HUDEP-2 (cell line): ENCODE measurements around the gene SLC9A9.

Experiments used
- DNase-seq, 76 experiments: peaks; one replicate each; lab custom pipeline; 2025; ENCODE audit not compliant: unreplicated experiment in 76 of 76; lab: John Stamatoyannopoulos, UW

The SLC9A9 gene

DNA sequence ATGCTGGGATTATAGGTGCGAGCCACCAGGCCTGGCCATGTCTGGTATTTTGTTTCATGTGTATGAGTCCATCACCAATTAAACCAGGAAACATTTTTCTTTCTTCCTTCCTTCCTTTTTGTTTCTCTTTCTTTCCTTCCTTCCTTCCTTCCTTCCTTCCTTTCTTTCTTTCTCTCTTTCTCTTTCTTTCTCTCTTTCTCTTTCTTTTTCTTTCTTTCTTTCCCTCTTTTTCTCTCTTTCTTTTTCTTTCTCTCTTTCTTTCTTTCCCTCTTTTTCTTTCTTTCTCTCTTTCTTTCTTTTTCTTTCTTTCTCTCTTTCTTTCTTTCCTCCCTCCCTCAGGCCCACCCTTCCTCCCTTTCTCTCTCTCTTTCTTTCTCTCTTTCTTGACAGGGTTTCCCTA is 83.4 kb downstream of the SLC9A9 start:
- no peak for DNase-seq

DNA sequence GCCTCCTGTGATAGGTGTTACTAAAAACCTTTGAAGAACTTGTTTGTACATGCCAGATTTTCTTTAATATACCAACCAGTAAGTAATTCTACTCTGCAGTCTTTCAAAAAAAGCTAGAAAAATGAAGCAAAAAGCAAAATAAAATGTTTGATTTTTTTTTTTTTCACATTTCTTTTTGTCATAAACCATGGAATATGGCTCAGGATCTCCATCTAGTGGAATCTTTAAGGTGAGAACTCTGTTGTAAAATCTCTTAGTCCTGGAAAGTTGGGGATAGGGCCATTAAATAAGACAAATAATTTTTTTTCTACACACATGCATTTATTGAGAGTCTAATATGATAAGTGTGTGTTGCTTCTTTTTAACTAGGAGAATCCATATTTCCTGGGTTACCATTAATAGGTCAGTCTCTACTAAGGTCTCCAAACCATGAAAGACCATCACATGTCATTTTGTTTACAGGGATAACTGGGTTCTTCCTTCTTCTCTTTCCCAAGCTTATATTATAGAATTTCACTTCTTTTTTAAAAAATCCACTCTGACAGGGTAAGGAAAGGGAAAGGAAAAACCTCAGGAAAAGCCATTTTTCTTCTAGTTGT is 84.6 kb downstream of the SLC9A9 start:
- no peak for DNase-seq

DNA sequence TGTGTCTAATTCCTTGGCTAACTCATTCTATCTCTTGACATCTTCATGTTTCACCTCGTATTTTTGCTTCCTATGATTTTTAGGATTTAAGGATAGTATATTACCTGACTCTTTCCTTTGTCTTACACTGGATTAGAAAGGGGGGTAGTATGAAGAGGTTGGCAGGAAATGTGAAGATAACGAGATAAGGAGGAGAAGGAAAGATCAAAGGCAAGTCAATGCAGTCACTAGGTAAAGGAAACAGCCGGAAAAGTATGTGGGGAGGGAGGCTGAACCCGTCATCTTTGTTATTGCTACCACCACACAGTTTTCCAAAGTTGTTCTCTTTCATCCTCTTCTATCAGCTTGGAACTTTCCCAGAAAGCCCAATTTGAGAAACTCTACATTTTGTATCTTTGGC is 90.6 kb downstream of the SLC9A9 start:
- no peak for DNase-seq

DNA sequence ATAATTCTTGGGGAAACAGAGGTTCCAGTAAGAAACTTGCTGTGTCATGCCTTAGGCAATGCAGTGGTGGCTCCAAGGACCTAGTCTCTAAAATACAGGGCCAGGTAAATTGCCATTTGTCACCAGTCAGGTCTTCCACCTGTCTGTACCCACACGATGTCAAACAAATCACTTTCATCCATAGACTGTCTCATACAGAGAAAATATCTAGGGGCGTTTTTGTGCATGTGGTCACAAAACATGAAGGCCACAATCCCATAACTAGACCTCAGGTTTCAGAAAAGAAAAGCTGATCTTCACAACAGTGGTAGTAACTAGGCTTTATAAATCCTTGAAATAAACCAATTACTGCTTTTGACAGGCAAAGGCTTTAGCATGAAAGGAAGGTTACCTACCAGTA is 92.3 kb downstream of the SLC9A9 start:
- no peak for DNase-seq

DNA sequence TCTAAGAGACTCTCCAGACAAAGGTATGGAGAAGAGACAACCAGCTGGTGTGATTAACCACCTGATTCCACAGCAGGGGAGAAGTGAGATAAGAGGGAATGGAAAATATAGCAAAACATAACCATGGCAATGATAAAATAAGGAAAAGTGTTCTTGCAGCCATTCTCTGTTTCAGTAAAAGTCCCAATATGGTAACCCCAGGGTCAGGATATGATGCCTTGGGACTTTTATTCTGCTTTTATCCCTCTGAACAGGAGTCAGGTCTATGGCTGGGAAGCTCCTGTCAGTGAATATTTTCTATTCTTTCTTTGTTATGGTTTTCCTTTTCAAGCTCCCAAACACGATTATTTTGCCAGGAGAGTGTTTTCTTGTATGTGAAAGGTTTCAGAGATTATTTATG is 94.2 kb downstream of the SLC9A9 start:
- no peak for DNase-seq

DNA sequence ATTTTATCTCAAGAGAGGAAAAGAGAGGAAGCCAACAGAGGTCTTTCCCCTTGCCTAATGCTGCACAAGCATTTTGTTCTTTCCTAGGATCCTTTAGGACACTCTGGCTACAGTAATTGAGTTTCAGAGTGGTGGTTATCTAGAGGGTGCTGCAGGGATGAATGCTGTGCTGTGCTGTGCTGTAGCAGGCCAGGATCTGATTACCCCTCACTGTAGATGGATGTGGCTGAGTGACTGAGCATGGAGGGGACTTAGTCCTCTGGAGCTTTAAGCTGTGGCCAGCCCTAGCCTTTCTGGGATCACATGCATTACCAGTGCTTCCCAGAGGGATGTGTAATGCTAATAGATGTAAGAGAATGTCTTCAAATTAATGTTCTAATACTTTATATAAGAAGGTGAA is 94.8 kb downstream of the SLC9A9 start:
- no peak for DNase-seq

DNA sequence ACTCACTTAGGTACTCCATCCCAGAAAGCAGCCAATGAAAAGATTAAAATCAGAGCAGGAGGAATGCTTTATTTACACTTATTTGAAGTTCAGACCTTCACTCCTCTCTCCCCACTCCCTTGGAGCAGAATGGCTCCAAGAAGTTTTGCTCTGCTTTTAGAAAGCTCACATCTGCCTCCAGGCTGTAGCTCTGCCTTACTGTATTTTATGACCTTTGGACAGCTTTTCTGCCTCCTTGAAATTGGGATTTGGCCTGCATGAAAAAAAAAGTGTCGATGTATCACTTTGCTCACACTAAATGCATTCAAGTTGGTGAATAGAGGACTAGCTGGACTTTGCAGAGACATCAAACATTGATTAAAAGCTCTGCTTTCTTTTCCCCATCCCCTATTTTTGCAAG is 95.3 kb downstream of the SLC9A9 start:
- DNase-seq: no peak

DNA sequence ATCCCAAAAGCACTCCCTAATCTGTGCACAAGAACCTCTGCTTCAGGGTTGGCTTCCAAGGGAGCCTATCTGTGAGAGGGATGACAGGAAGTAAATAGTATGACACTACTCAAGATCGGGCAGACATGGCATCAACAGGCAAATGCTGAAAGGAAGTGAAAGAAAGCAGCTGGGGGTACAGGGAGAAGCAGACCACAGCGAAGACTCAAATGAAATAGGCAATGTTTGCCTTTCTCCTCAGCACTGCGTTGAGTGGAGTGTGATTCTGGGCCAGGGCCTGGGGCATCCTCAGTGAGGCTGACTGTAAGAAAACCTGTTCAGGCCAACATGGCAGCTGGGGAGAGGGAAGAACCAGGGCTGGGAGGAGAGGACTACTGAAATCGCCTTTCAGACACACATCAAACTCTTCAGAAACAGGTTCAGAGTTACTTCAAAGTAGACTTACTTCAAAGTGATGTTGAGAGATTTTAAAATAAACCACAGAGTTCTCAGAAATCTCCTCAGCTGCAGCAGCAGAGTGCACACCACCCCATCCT is 96.6 kb downstream of the SLC9A9 start:
- no peak for DNase-seq

DNA sequence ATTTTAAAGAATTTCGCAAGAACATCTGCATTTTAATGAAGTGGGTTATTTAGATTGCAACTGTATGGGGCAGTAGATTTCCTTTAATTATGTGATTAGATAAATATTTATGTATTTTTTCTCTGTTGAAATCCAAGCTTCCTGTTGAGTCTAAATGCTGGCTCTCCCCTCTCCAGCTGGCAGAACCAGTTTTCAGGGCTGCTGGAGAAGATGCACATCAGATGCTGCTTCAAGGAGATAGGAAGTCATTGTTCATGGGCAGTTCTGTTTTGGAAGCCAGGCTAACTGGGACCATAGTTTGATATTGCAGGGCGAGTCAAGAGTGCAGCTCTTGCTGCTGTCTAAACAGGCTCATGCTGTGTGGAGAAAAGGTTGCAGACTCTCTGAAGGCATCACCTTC is 97.4 kb downstream of the SLC9A9 start:
- DNase-seq: no peak

DNA sequence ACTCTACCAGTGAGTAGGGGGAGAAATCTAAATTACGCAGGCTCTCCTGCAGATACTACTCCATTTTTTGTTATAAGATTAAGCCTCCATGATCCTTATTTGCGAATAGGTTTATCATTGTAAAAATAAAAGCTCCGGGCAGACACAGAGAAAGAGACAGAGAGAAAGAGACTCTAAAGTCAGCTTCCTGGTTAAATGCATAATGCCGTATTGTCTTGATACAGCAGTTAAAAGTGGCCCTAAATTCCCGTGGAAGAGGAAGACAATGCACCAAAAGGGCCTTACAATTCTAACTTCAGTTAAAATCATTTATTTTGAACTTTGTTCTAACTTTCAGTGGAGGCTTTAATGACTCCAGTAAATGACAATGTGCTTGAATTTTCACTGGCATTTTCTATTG is 98.3 kb downstream of the SLC9A9 start:
- DNase-seq: no peak

DNA sequence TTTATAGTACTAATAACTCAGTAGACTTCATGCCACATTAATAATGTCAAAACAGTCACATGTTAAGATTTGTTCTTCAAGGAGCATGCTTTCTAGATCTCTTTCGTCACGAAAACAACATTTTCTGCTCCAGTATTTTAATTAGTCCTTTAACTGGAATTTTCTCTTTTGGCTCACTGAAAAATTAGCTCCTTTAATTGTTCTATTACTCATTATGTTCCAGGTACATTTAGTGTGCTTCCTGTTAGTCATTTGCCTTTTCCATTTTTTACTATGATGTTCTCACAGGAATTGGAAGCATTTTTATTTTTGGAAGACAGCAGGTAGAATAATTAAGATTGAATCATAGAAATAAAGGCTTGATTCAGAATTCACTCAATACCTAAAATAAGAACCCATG is 111.2 kb downstream of the SLC9A9 start:
- DNase-seq: no peak

DNA sequence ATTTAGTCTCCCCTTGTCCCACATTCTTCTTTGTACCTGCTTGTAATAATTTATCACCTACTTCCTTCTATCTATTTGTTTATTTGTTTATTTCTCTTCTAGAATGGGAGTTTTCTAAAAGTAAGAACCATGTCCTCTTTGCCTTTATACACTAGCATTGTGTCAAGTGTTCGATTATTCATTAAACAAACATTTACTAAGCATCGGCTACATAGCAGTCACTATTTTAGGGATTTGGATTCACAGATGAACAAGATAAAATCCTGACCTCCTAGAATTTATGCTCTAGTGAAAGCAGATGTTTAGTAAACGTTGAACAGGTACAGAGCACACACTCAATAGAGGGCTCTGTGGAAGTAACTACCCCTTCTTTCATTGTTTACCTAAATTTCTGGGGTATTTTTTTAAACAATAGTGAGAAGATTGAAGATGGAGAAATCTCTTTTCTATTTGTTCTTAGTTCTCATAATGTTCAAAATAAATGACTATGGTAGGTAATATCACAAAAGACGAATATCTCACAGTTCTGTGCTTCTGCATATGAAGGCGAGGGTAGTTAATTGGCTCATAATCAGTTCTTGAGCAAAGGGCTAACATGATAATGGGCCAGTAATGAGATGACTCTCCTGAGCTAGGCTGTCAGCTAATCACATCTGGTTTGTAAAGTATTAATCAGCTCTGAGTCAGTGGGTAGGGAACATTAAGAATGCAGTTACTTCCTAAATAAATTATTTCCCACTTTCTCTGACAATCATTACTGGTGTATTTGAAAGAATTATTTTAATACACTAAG is 111.9 kb downstream of the SLC9A9 start:
- DNase-seq: no peak

DNA sequence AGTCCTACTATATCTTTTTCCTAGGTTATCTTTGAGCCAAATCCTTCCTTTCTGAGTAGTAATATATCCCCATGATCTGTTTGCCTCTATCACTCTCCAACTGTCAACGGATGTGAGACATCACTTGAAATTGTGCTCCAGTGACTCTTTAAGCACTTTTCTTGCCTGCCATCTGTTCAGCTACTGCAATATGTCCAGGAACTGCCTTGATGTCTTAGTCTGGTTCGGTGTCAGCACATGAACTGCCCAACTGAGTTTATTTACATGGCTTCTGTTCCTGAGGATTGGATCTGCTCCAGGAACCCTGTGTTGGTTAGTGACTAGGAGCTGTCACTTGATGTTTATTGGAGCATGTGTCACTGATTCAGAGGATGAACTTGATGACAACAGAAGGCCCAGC is 116.5 kb downstream of the SLC9A9 start:
- DNase-seq: no peak

DNA sequence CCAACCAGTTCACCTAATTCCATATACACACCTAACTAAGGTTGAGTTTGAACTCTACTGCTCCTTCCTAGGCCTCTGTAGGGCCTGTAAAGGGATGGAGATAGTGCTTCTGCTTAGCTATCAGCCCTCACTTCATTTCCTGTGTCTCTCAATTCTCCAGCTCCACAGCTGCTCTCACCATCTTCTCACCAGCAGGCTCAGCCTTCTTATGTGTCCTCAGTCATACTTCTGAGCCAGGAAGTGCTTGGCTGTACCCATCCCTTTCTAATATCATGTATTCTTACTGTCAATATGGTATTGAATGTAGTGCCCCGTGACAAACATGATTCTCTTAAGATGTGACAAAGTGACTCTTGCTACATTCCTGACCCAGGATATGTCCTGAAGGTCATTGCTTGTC is 116.9 kb downstream of the SLC9A9 start:
- DNase-seq: no peak

DNA sequence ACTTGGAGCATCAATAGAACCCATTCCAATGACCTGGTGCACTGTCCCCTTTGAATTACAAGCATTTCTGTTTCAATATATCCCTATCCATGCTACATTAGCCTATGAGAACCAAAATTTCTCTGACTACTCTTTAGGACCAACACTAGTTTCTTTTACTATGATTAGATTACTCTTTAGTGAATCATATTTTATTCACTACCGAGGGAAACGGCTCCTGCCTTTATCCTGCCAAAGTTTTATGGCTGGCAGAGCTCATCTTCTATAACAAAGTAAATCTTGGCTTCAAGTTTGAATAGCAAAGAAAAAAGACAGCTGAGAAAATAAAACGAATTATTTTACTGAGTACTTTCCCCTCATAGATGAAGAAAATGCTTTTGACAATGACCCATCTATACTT is 120.9 kb downstream of the SLC9A9 start:
- DNase-seq: no peak

DNA sequence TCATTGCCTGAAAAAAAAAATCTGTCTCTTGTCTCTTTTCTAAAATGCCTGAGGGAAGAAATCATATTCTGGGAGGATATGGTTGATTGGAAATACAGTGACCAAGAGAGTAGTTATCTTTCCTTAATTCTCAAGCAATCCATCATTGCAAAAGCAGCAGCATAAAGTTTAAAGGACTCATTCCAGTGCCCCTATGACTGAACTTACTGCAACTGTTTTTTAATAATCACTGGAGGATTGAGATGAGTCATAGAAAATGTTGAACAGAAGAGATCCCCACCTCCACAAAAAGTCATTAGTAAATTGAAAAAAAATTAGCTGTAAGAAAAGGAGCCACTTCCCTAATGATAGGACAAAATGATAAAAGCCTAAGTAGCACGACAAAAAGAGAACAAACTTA is 121.5 kb downstream of the SLC9A9 start:
- no peak for DNase-seq

DNA sequence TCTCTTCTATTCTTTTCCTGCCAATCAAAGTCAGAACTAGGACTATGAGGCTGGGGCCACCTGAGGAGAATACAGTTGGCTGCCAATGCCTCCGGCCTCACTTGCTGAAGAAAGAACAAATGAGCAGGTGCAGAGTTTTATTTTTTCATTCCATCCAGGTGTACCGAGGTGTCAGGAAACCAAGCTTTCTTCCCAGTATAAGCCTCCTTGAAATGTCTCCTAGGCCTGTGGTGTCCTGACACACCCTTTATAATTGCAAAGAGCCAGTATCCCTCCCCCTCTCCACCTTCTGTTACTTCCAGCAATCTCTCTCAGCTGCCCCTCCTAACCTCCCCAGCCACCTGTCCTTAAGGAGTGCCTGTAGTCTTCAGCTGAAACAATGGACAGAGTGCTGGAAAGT is 127.9 kb downstream of the SLC9A9 start:
- DNase-seq: no peak

DNA sequence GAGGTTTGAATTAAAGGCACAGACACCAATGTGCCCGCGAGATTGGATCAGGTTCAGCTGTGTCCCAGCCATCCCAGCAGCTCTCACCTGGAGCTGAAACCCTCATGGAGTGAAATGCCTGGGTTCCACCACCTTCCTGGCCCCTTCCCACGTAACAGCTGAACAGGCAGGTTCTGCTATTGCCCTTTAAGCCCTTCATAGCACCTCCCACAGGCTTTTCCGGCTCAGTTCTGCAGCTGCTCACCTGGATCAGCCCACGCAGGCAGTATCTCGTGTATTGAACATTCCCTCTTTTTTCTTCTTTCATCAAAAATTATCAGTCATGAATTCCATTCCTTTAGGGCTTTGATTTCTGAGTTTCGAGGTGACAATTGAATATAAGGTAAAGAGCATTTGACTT is 129.8 kb downstream of the SLC9A9 start:
- DNase-seq: no peak

DNA sequence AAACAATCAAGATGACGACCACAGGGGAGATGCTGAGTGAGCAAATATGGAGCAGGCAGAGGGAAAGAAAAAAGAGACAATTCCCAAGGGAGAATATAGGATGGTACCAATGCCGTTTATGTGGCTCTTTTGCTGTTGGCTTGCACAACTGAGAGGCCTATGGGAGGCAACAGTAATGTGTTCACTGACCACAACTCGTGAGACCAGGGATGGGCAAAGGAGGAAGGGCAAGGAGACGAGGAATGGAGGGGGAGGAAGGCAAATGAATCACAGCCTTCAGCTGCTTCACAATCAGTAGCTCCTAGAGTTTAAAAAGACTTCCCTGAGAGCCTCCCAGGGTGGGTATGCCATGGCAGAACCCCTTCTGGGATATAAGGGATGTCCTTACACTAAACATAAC is 131.5 kb downstream of the SLC9A9 start:
- no peak for DNase-seq

DNA sequence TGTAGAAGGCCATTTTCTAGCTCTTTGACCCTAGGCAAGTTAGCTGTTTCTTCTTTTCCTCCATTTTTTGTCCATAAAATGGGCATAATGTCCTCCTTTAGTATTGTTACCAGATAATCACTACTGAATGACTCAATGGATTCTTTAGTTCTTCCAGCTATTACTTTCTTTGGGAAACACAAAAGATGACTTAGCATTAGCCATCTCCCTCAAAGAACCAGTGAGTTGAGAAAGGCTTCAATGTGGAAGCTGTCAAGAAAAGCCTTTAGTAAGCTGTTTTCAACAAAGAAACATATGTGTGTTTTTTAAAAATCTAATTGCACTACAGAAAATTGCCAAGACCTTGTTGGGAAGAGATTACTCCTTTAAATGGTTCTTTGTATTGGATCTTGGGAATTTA is 135.7 kb downstream of the SLC9A9 start:
- DNase-seq: no peak

DNA sequence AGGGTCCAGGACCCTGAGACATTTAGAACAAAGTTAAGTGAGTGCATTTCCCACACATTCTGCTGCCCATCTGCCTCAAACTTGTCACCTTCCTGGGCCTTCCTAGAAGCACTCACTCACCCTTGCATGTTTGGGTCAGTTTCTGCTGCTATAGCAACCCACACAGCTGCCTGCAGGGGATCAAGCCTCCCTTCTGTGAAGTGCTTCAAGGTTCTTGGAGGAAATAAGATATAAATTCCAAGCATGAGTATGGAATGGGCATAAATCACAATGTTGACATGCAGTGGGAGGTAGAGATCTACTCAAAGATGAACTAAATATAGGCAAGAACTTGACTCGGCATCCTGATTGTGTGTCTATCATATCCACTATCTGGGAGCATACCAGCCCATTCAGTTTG is 140.4 kb downstream of the SLC9A9 start:
- DNase-seq: no peak

DNA sequence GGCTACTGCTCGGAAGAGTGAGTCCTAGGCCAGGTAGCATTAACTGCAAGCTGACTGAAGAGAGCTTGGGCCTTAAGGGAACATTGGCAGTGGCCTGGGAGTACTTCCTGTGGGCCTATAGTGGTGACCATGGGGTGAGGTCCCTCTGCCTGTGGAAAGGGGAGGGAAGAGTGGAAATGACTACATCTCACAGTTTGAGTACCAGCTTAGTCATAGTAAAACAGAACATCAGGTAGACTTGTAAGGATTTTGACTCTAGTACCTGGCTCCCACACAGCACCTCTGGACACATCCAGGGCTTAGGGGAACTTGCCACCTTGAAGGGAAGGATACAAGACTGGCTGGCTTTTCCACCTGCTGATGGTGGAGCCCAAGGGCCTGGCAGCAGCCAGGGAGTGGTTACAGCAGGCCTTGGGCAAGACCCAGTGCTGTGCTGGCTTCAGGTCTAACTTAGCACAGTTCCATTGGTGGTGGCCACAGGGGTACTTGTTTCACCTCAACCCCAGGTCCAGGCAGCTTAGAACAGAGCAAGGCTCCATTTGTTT is 147.8 kb downstream of the SLC9A9 start:
- no peak for DNase-seq
